Gastrocnemius medialis (tissue), 4 donors: ENCODE results near the gene ARHGAP23.

ENCODE experiments used
- POLR2A ChIP-seq, 2 donors: fragments of 450-650 bp; IDR thresholded peaks; one replicate each; pipeline ENCODE4 v1.6.1; 2017; ENCODE audit warnings: antibody characterized with exemption in 2 of 2, mild to moderate bottlenecking in 2 of 2, moderate library complexity in 2 of 2
- TF ChIP-seq, protein P1 (sequence below), 5 experiments: fragments of 450-650 bp in 3 of 5; fragments of 200-600 bp in 2 of 5; sonication (generic) in 2 of 5; IDR thresholded peaks in 4 of 5; conservative IDR thresholded peaks in 1 of 5; 1 replicate in 4 of 5; 2 replicates in 1 of 5; pipeline ENCODE4 v1.5.1; 2016 to 2019; ENCODE audit warnings: antibody characterized with exemption in 5 of 5, mild to moderate bottlenecking in 3 of 5, moderate library complexity in 3 of 5

DNA sequence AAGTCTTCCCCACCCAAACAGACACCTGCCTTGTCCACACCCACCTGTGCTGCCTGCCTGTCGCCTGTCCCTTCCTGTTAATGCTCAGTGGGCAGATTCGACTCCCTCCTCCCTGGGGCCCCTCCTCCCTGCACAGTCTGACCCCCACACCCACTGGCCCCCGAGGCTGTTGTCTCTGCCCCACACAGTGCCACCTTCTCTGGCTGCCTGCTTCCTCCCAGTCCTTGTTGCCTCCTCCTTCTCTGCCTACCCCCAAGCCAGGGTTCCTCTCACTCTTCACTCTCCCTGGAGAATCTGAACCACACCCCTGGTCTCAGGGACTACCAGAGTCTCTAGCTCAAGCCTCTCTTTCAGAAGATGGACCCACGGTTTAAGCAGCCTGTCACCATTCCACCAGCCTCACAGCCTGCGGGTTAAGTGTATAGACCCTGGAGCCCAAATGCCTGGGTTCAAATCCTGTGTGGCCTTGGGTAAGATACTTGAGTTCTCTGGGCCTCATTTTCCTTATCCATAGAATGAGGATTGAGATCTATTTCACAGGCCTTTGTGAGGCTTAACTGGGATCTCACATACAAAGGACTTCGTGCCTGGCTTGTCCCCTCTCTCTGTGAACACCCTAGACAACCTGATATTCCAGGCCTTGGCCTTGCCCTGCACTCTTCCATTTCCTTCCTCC is 3.8 kb upstream of the ARHGAP23 start:
- TF ChIP-seq, protein P1, sequence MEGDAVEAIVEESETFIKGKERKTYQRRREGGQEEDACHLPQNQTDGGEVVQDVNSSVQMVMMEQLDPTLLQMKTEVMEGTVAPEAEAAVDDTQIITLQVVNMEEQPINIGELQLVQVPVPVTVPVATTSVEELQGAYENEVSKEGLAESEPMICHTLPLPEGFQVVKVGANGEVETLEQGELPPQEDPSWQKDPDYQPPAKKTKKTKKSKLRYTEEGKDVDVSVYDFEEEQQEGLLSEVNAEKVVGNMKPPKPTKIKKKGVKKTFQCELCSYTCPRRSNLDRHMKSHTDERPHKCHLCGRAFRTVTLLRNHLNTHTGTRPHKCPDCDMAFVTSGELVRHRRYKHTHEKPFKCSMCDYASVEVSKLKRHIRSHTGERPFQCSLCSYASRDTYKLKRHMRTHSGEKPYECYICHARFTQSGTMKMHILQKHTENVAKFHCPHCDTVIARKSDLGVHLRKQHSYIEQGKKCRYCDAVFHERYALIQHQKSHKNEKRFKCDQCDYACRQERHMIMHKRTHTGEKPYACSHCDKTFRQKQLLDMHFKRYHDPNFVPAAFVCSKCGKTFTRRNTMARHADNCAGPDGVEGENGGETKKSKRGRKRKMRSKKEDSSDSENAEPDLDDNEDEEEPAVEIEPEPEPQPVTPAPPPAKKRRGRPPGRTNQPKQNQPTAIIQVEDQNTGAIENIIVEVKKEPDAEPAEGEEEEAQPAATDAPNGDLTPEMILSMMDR (IDR thresholded peaks at IDR 0.05 in 4 of 5, conservative IDR thresholded peaks at IDR 0.05 in 1 of 5), result no peak
- TF ChIP-seq POLR2A (IDR thresholded peaks at IDR 0.05), result no peak
